Ovary (tissue), 3 donors: ENCODE data around the gene KPRP.

Source experiments
- CTCF ChIP-seq, 3 donors: fragments of 450-650 bp in 2 of 3; fragments of 200-600 bp in 1 of 3; IDR thresholded peaks; one replicate each; pipeline versions ENCODE4 v1.5.1 to v1.8.0; 2016 to 2022; ENCODE audit warnings: antibody characterized with exemption in 3 of 3, mild to moderate bottlenecking in 1 of 3
- EP300 ChIP-seq: sonication (generic); formaldehyde crosslinking; IDR thresholded peaks from one replicate; pipeline ENCODE4 v1.6.1; 2017; ENCODE audit warnings: antibody characterized with exemption
- donor health status: DM: no; HTN: no; CAD: no.

DNA sequence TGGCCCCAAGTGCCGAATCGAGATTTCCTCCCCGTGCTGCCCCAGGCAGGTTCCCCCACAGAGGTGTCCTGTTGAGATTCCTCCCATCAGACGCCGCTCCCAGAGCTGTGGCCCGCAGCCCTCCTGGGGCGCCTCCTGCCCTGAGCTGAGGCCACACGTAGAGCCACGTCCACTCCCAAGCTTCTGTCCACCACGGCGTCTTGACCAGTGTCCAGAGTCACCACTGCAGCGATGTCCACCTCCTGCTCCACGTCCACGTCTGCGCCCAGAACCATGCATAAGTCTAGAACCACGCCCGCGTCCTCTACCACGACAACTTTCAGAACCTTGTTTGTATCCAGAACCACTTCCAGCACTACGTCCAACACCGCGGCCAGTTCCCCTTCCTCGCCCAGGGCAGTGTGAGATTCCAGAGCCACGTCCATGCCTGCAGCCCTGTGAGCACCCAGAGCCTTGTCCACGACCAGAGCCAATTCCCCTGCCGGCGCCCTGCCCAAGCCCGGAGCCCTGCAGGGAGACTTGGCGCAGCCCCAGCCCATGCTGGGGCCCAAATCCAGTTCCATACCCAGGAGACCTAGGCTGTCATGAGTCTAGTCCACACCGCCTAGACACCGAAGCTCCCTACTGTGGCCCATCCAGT lies 2.8 kb downstream of the KPRP start:
- TF ChIP-seq CTCF (IDR thresholded peaks at IDR 0.05) (no peak), EP300 (no peak)
